Smooth muscle cell (in vitro differentiated cells): Measurements from ENCODE around the gene NIPSNAP3A. TPM values are rescaled to one million over a fixed set of nuclear protein-coding genes. Genes with fewer than 3 reads are reported as not detected.

ENCODE experiments used
- DNase-seq: peaks from one replicate; lab custom pipeline; 2025; ENCODE audit not compliant: unreplicated experiment; lab: John Stamatoyannopoulos, UW
- H2AFZ ChIP-seq: fragments of 200-600 bp; sonication (generic); 2 replicates; pipeline ENCODE4 v1.6.0; 2016; ENCODE audit warnings: antibody characterized with exemption, low read depth, mild to moderate bottlenecking
- H3F3A ChIP-seq: fragments of 200-600 bp; sonication (generic); 2 replicates; pipeline ENCODE4 v1.6.0; 2017; ENCODE audit warnings: antibody characterized with exemption, low read depth
- H3K27ac ChIP-seq: fragments of 200-600 bp; sonication (generic); 2 replicates; pipeline ENCODE4 v1.5.1; 2016; ENCODE audit warnings: low read depth, mild to moderate bottlenecking
- H3K27me3 ChIP-seq: fragments of 200-600 bp; sonication (generic); 2 replicates; pipeline ENCODE4 v1.6.1; 2016; ENCODE audit warnings: low read depth, mild to moderate bottlenecking
- H3K36me3 ChIP-seq: fragments of 200-600 bp; sonication (generic); 2 replicates; pipeline ENCODE4 v1.5.1; 2016; ENCODE audit warnings: low read depth
- H3K4me1 ChIP-seq: fragments of 200-600 bp; sonication (generic); 2 replicates; pipeline ENCODE4 v1.5.1; 2016; ENCODE audit warnings: low read depth
- H3K4me2 ChIP-seq: fragments of 200-600 bp; sonication (generic); 2 replicates; pipeline ENCODE4 v1.6.0; 2016; ENCODE audit warnings: mild to moderate bottlenecking
- H3K4me3 ChIP-seq: fragments of 200-600 bp; sonication (generic); 2 replicates; pipeline ENCODE4 v1.5.1; 2016; ENCODE audit warnings: mild to moderate bottlenecking
- H3K79me2 ChIP-seq: fragments of 200-600 bp; sonication (generic); 2 replicates; pipeline ENCODE4 v1.6.0; 2016; ENCODE audit warnings: low read depth, mild to moderate bottlenecking
- H3K9ac ChIP-seq: fragments of 200-600 bp; sonication (generic); 2 replicates; pipeline ENCODE4 v1.6.0; 2016; ENCODE audit warnings: low read depth
- H3K9me3 ChIP-seq: fragments of 200-600 bp; sonication (generic); replicated peaks from 2 replicates; pipeline ENCODE4 v1.5.1; 2016; ENCODE audit warnings: low read depth
- H4K20me1 ChIP-seq: fragments of 200-600 bp; sonication (generic); 2 replicates; pipeline ENCODE4 v1.6.0; 2016; ENCODE audit warnings: low read depth
- CTCF ChIP-seq: fragments of 200-600 bp; sonication (generic); IDR thresholded peaks from 2 replicates; pipeline ENCODE4 v1.5.1; 2017; ENCODE audit warnings: borderline replicate concordance, mild to moderate bottlenecking, antibody characterized with exemption; ENCODE audit not compliant: insufficient read depth, poor library complexity, severe bottlenecking
- WGBS: methylation state at CpG from one replicate; pipeline ENCODE4 v1.1.7; 2016; ENCODE audit warnings: low lambda C conversion rate; 5-methylcytosine and 5-hydroxymethylcytosine counted together
- polyA plus RNA-seq: library from polyadenylated mRNA; unstranded; fragments of >200 nt; fragmentation: Nextera tagmentation; extraction: Ambion mirVana; gene quantifications from 2 replicates; pipeline ENCODE4 v1.2.1, GENCODE V29; 2016
- total RNA-seq: library from RNA; depleted of rRNA; stranded (reverse); fragments of >200 nt; gene quantifications from 2 replicates; pipeline ENCODE4 v1.2.3, GENCODE V29; 2014

NIPSNAP3A gene
- total and polyA plus RNA-seq, 2 experiments from 2014 or later, result 24.3 to 31.4 TPM

- no peaks in the 10 kb centered on the region for H4K20me1 ChIP-seq
- H3K27me3 ChIP-seq, result no peaks in the 10 kb centered on the region
- H3K79me2 ChIP-seq, result no peaks in the 10 kb centered on the region
- DNase-seq, result no peak
- no peak overlapping the region for H3K4me3 ChIP-seq
- no peak for TF ChIP-seq CTCF
- no peak overlapping the region for H2AFZ ChIP-seq
- H3K9me3 ChIP-seq, result no peaks in the 10 kb centered on the region
- H3F3A ChIP-seq, result no peaks in the 10 kb centered on the region
- no peaks in the 10 kb centered on the region for H3K4me1 ChIP-seq
- no peak overlapping the region for H3K4me2 ChIP-seq
- no peak overlapping the region for H3K27ac ChIP-seq
- H3K36me3 ChIP-seq, result peaks cover 12% of the 10 kb centered on the region
- 84% methylated on average over 1 of the region's 1 CpG for WGBS
- H3K9ac ChIP-seq, result no peak overlapping the region
These were observed 31.9 kb downstream of the NIPSNAP3A start for GRCh38 chr9:104779334-104779733.

GRCh38 chr9:104779946-104780535, 32.6 kb downstream of the NIPSNAP3A start:
- H3K27ac ChIP-seq, result no peak overlapping the region
- no peaks in the 10 kb centered on the region for H3K9me3 ChIP-seq
- no peaks in the 10 kb centered on the region for H4K20me1 ChIP-seq
- no peaks in the 10 kb centered on the region for H3K4me1 ChIP-seq
- no peak overlapping the region for H3K4me3 ChIP-seq
- H3K27me3 ChIP-seq, result no peaks in the 10 kb centered on the region
- no peaks in the 10 kb centered on the region for H3F3A ChIP-seq
- no peaks in the 10 kb centered on the region for H3K79me2 ChIP-seq
- DNase-seq, result no peak
- H3K4me2 ChIP-seq, result no peak overlapping the region
- no peak for TF ChIP-seq CTCF
- 94% methylated on average over 9 of the region's 9 CpGs for WGBS
- no peak overlapping the region for H3K9ac ChIP-seq
- no peak overlapping the region for H2AFZ ChIP-seq
- peaks cover 13% of the 10 kb centered on the region for H3K36me3 ChIP-seq

GRCh38 chr9:104780796-104781395, 33.4 kb downstream of the NIPSNAP3A start:
- Histone ChIP-seq H3K4me2 (no peak overlapping the region), H3K9me3 (no peaks in the 10 kb centered on the region), H3K9ac (no peak overlapping the region), H3K27ac (no peak overlapping the region), H2AFZ (no peak overlapping the region), H3K4me3 (no peak overlapping the region), H3K27me3 (no peaks in the 10 kb centered on the region), H3K36me3 (peaks cover 17% of the 10 kb centered on the region), H3K79me2 (no peaks in the 10 kb centered on the region), H4K20me1 (no peaks in the 10 kb centered on the region), H3K4me1 (no peaks in the 10 kb centered on the region), H3F3A (no peaks in the 10 kb centered on the region)
- 95% methylated on average over 1 of the region's 1 CpG for whole genome bisulfite sequencing
- peak; percentile 39 for TF ChIP-seq CTCF
- no peak for DNase-seq

GRCh38 chr9:104783588-104783987, 36.1 kb downstream of the NIPSNAP3A start:
- H3K4me2 ChIP-seq, result no peak overlapping the region
- H2AFZ ChIP-seq, result no peak overlapping the region
- no peak for DNase-seq
- no peak for TF ChIP-seq CTCF
- no peak overlapping the region for H3K27ac ChIP-seq
- no peaks in the 10 kb centered on the region for H4K20me1 ChIP-seq
- H3K4me3 ChIP-seq, result no peak overlapping the region
- no peaks in the 10 kb centered on the region for H3K9me3 ChIP-seq
- H3K27me3 ChIP-seq, result no peaks in the 10 kb centered on the region
- no peak overlapping the region for H3K9ac ChIP-seq
- no peaks in the 10 kb centered on the region for H3F3A ChIP-seq
- no peaks in the 10 kb centered on the region for H3K4me1 ChIP-seq
- 95% methylated on average over 4 of the region's 4 CpGs for WGBS
- H3K36me3 ChIP-seq, result peaks cover 33% of the 10 kb centered on the region
- no peaks in the 10 kb centered on the region for H3K79me2 ChIP-seq
